GM18951 (cell line): ENCODE measurements around the gene ZSWIM8.
"Not testable (repeated sequence)": the region's sequence is repeated elsewhere in the genome, so short reads cannot be mapped to it uniquely, and the experiment has no call there.

Experiments used
- POLR2A ChIP-seq: IDR thresholded peaks from 4 replicates; pipeline ENCODE4 v1.6.1; 2011; ENCODE audit warnings: mild to moderate bottlenecking; ENCODE audit not compliant: insufficient read length, insufficient read depth; ENCODE audit errors: extremely low read depth
- in situ Hi-C: fragments of 300-500 bp; cut with MboI; formaldehyde crosslinking; loops from one replicate; pipeline ENCODE4 v1.12.0; 2022; ENCODE audit warnings: low sequenced_read_pairs, mixed read lengths, inconsistent platforms; ENCODE audit not compliant: unreplicated experiment

The ZSWIM8 gene

DNA sequence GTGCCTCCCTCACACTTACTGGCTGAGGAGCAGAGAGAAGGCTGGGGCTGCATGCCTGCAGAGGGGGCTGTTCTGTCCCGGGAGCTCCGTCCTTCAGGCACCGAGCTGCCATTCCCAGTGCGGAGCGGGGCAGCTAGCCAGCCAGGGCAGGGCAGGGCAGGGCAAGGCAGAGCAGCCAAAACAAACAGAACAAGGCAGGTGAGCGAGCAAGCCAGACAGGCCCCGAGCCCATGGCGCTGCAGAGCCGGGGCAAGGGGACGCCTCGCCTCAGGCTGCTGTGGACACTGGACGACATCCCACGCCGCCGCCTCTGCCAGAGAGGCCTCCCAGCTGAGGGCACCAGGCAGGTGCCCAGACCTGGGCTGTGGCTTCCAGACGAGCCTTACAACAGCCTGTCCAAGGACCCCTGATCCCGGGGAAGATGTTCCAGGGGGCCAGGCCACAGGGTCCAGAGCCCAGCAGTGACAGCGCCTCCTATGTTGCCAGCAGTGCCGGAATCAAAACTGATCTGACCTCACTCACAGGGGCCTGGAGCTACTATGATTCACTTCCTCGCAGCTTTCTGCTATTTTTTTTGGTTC, 34.2 kb downstream of the ZSWIM8 start:
- TF ChIP-seq POLR2A = no peak
- in situ Hi-C loops = no loop called here

DNA sequence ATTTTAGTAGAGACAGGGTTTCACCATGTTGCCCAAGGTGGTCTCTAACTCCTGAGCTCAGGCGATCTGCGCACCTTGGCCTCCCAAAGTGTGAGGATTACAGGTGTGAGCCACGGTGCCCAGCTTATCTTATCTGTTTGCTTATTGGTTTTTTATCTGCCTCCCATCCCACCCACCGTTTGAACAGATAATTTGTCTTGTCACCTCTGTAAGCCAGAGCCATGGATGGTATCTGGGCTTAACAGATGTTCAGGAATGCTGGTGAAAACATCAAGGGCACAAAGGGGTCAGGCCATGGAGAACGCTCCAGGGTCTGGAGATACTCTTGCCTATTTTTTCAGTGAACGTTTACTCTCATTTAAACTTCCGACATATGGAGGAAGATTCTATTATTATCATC, 38.0 kb downstream of the ZSWIM8 start:
- TF ChIP-seq POLR2A = no peak

DNA sequence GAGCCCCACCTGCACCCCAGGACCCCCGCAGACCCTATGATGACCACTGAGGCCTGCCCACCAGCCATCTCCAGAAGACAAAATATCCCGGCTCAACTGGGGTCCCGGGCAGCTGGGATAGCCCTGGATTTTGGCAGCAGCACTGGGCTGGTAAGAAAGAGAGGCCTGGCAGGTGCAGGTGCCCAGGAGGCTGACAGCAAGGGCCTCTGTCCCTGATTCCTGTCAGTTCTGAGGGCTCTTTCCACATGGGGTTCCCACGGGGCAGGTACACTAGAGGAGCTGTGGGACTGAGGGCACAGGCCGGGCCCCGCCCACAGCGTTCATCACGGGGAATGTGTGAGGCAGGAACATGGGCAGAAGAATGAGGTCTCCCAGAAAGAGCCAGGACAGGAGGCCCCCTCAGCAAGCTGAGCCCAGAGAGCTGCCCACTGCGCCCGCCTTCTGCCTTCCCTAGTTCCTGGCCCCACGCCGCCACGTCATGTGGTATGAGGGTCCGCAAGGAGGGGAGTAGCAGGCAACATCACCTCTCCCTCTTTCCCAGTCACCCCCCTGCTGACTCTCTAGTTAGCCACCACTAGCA, 38.8 kb downstream of the ZSWIM8 start:
- TF ChIP-seq POLR2A = no peak
- in situ Hi-C loops = no loop called here

More for the DNA sequence above, 38.0 kb downstream of the ZSWIM8 start:
- in situ Hi-C loops = no loop called here

DNA sequence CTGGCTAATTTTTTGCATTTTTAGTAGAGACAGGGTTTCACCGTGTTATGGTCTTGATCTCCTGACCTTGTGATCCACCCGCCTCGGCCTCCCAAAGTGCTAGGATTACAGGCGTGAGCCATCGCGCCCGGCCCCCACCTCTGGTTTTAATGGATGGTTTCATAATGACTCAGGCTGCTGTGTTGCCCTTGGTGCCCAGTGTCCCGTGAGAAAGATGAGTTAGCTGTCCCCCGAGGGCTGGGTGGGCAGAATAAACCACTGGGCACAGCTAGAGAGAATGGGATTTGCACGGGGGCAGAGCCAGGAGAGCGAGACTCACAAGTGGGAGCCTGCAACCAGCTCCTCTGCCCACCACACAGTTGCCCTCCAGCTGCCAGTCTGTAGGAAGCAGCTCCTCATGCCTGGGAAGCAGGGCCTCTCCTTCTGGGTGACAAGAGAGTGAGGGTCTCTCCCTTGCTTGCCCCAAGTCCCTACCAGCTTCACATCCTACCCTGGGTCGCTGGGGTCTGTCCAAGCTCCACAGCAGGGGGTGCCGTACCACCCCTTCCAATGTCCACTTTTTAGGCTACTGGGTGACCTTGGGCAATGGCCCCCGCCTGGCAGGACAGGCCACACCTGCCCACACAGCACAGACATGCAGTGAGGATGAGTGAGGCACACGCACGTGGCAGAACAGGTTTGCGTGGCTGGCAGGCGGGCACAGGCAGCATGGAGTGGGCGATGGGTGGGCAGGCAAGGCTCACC, 42.1 kb downstream of the ZSWIM8 start:
- in situ Hi-C loops = no loop called here
- no peak for TF ChIP-seq POLR2A

DNA sequence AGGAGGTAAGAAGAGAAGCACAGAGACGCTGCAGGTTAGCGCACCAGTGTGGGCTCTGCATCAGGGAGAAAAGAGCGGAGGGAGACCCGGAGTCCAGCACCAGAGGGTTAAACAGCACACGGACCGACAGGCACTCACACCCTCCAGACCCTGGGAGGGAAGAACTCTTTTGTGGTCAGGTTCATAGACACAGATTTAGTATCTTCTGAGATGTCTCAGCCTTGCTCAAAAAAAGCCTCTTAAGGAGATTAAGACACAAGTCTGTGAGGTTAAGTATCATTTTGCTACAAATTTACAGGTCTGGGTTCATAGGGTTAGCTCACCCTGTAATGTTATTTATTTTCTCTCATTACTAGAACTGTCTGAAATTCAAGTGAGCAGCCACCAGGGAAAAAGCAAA, 42.8 kb downstream of the ZSWIM8 start:
- no peak for TF ChIP-seq POLR2A
- in situ Hi-C loops = no loop called here

DNA sequence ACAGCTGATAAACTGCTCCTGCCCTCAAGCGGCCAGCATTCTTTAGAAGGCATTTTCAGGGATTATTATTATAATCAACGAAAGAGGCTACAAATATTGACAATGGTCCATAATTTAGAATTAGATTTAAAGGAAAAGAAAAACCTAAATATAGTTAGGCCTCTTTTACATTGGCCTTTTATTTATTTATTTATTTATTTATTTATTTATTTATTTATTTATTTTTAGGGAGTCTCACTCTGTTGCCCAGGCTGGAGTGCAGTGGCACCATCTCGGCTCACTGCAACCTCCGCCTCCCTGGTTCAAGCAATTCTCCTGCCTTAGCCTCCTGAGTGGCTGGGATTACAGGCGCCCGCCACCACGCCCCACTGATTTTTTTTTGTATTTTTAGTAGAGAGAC, 43.7 kb downstream of the ZSWIM8 start:
- in situ Hi-C loops = not testable (repeated sequence)

DNA sequence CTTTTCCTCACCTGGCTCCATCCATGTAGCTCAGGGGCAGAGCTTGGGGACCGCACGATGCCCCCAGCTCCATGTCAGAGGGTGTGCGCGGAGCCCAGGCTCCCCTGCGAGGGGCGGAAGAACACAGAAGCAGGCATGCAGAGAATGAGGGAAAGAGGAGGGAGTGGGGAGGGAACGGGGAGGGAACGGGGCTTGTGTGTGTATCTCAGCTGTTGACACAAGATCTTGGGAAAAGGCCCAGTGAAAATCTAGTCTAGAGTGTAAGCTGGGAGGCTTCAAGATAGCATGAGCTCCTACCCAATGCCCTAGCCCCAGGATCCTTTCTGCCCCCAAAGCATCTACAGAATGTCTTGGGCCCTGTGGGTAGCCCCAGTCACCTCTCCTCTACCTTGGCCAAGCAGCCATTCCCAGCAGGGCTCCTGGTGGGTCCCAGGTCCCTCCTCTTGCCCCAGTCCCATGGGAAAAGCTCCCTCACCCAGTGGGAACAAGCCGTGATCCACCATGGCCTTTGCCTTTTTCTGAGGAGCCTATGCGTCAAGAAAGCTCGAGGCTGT, 51.1 kb downstream of the ZSWIM8 start:
- in situ Hi-C loops = no loop called here
- no peak for TF ChIP-seq POLR2A

DNA sequence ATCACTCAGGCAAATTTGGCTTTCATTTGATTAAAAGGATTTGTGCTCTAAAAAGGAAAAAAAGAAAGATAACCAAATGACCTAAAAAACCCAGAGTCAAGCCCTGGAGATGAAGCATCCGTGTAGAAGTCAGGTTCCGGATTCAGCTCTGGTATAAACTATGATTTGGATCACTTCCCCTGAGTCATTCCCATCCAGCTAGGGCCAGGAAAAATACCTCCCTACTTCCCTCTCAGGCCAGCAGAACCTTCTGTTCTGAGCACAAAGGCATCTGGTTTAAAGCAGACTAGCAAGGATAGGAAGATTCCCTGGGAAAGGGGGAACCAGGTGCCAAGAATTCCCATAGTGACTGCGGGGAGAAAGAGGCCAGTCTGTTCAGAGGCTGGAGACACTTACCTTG, 51.7 kb downstream of the ZSWIM8 start:
- in situ Hi-C loops = no loop called here
- no peak for TF ChIP-seq POLR2A

DNA sequence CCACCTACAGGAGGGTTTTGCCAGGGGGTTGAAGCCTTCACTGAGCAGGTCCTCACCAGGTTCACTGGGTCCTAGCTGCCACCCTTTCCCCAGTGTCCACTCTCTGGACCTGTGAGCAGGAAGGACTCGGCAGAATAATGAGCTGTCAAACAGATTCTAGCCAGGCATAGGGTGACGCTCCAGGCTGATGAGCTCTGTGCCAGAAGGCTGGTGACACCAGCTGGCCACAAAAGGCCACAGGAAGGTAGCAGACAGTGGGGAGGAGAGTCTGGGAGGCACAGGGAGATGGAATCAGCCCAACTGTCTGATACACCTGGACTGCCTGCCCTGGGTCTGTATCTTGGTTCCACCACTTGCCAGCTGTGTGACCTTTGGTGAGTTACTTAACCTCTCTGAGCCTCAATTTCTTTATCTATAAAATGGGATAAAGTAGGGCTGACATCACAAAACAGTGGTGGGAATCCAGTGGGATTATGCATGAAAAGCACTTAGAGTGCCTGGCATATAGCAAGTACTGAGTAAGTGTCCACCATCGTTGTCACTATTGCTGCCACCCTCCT, 52.7 kb downstream of the ZSWIM8 start:
- in situ Hi-C loops = no loop called here
- TF ChIP-seq POLR2A = no peak

DNA sequence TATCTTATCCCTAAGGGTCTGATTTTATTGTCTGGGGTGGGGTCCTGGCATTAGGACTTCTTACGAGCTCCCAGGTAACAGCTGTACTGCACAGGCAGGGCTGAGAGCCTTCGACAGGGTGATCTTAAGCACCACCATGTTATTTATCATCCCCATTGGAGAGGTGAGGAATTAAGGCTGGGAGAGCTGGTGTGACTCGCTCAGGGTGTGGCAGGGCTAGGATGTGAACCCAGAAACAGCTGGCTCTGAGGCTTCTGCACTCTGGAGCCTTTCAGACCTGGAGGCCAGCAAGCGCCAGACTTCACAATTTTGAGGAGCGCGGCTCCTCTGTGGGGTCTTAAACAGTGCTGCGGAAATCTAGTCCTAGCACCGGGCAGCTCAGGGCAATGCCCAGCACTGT, 53.4 kb downstream of the ZSWIM8 start:
- TF ChIP-seq POLR2A = no peak
- in situ Hi-C loops = no loop called here

DNA sequence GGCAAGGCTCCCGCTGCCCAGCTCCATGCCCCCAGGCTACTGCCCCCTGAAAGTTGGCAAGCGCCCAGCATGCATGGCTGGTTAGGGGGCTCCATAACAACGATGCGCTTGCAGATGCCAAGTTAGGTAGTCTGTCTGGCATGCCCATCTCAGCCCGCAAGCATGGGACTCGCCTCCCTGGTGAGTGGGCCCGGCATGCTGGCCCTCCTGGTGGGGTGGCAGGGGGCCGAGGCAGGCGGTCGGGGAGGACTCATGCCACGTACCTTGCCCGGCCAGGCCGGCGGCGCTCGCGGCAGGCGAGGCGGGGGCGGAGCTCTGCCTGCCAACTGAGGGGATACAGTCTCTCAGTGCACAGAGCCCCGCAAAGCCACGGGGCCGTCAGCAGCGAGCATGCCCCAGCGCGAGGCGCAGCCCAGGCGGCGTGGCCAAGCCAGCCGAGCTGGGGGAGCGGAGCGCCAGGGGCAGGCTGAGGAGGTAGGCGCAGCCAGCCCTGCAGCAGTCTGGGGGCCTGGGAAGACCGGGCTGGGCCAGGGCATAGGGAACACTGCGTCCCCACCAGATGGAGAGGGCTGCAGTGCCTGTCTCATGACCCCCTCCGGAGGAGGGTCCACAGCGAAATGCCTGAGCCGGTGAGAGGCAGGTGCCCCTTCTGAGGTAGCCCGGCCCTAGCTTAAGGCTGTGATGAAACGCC, 54.0 kb downstream of the ZSWIM8 start:
- in situ Hi-C loops = no loop called here
- no peak for TF ChIP-seq POLR2A

DNA sequence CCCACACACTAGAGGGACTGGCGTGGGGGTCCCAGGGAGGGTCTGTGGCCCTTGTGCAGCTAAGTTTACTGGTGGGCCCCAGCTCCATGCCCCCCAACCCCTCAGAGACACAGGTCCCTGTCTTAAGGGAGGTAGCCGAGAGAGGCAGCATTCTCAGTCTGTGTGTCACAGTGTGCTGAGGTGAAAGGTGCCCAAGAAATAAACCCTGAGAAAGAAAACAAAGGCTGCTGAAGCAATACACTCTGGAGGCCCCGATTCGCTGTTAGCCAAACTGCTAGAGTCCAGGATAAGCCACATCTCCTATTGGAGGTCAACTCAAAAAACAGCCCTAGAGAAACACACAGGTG, 54.6 kb downstream of the ZSWIM8 start:
- in situ Hi-C loops = no loop called here
- no peak for TF ChIP-seq POLR2A

DNA sequence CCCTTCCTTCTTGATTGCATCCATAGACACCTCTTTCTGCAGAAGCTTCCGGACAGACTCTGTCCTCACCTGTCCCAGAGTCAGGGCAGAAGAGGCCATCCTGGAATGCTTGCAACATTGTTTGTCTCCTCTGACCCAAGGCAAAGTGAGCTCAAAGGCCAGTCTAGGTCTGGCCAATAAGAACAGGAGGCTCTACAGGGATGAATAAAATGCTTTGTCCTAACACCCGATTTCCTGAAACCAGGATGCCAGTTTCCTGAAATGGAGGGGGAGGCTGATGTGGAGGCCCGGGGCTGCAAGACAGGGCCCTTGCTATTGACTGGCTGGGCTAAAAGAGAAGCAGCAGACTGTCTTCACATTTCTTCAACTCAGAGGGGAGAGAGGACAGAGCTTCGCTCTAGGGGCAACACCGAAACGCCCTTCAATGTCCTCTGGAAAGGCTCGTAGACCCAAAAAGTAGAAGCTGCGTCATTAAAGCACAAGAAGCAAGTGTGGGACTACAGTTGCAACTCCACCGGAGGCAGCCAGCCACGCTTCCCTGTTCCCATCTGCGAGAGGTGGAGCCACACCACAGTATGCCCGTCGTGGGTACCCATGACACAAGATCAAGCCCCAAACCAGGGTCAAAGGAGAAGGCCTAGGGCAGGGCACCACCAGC, 55.1 kb downstream of the ZSWIM8 start:
- in situ Hi-C loops = no loop called here
- TF ChIP-seq POLR2A = no peak

DNA sequence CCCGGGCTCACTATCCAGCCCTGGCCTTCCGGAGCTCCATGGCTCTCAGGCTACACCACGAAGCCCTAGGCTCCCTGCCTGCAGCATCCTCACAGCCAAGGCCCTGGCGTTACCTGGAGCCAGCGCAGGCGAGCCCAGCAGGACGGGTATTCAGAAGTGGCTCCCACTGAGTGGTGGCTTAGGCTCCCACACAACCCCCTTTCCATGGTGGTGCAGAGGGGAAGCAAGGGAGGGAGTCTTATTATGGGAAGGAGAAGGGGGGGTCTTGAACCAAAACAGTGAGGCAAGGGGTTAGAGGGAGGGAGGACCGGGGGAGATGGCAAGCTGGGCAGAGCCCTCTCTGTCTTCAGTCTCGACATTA, 55.6 kb downstream of the ZSWIM8 start:
- no peak for TF ChIP-seq POLR2A
- in situ Hi-C loops = no loop called here
